Upper lobe of right lung (tissue), 1 donor: ENCODE data around the gene SLC34A1. TPM values are rescaled to one million over a fixed set of nuclear protein-coding genes. Genes with fewer than 3 reads are reported as not detected.

ENCODE experiments used
- ATAC-seq: fragments of 200-7000 bp; cut with Tn5 transposase; one replicate; pipeline ENCODE4 v1.9.1; 2020; ENCODE audit warnings: mild to moderate bottlenecking, moderate library complexity
- DNase-seq: peaks from one replicate; pipeline ENCODE4 v3.0.0-alpha.2; 2020
- H3K27ac ChIP-seq: fragments of 200-600 bp; one replicate; pipeline ENCODE4 v1.8.0; 2022
- H3K27me3 ChIP-seq: fragments of 200-600 bp; one replicate; pipeline ENCODE4 v1.8.0; 2022; ENCODE audit warnings: mild to moderate bottlenecking
- H3K36me3 ChIP-seq: fragments of 200-600 bp; one replicate; pipeline ENCODE4 v1.8.0; 2022
- H3K4me1 ChIP-seq: fragments of 200-600 bp; one replicate; pipeline ENCODE4 v1.8.0; 2022
- H3K4me3 ChIP-seq: fragments of 200-600 bp; one replicate; pipeline ENCODE4 v1.8.0; 2022; ENCODE audit warnings: mild to moderate bottlenecking
- H3K9me3 ChIP-seq: fragments of 200-600 bp; one replicate; pipeline ENCODE4 v1.8.0; 2022
- CTCF ChIP-seq: fragments of 200-600 bp; IDR thresholded peaks from one replicate; pipeline ENCODE4 v1.8.0; 2022; ENCODE audit warnings: antibody characterized with exemption
- intact Hi-C: fragments of 100-400 bp; cut with DNase I; formaldehyde crosslinking; loops from one replicate; pipeline ENCODE4 v1.11.0; 2022
- total RNA-seq: library from RNA; stranded (reverse); fragmentation: NEBNext Ultra II Directional; extraction: Animal tissue kit (Norgen Biotek cat#: 25700); gene quantifications from one replicate; pipeline ENCODE4 v1.2.1, GENCODE V29; 2021
- donor health status: DM: no; HTN: yes; CAD: no; lungs with severe emphysema.

Gene SLC34A1
- total RNA-seq, 1 donor from 2014 or later = not detected

GRCh38 chr5:177347699-177348098, 36.5 kb upstream of the SLC34A1 start:
- H3K36me3 ChIP-seq = peaks cover 43% of the 10 kb centered on the region
- TF ChIP-seq CTCF = no peak
- H3K27me3 ChIP-seq = no peaks in the 10 kb centered on the region
- DNase-seq (no peak), ATAC-seq (no peak)
- no peak overlapping the region for H3K27ac ChIP-seq
- H3K9me3 ChIP-seq = no peaks in the 10 kb centered on the region
- H3K4me3 ChIP-seq = no peak overlapping the region
- peaks cover 36% of the 10 kb centered on the region for H3K4me1 ChIP-seq
- intact Hi-C loops = no loop called here

GRCh38 chr5:177349362-177349647, 34.9 kb upstream of the SLC34A1 start:
- Histone ChIP-seq H3K36me3 (peaks cover 33% of the 10 kb centered on the region), H3K4me3 (no peak overlapping the region), H3K9me3 (no peaks in the 10 kb centered on the region), H3K27me3 (no peaks in the 10 kb centered on the region), H3K27ac (no peak overlapping the region), H3K4me1 (peaks cover 36% of the 10 kb centered on the region)
- no peak for TF ChIP-seq CTCF
- intact Hi-C loops = no loop called here
- ATAC-seq (no peak), DNase-seq (no peak)

GRCh38 chr5:177349762-177350161, 34.5 kb upstream of the SLC34A1 start:
- H3K27me3 ChIP-seq = no peaks in the 10 kb centered on the region
- H3K4me1 ChIP-seq = peaks cover 36% of the 10 kb centered on the region
- DNase-seq (no peak), ATAC-seq (no peak)
- intact Hi-C loops = no loop called here
- no peak overlapping the region for H3K27ac ChIP-seq
- no peak for TF ChIP-seq CTCF
- no peaks in the 10 kb centered on the region for H3K9me3 ChIP-seq
- peaks cover 33% of the 10 kb centered on the region for H3K36me3 ChIP-seq
- peak overlapping the region; percentile 98 for H3K4me3 ChIP-seq

GRCh38 chr5:177350776-177351391, 33.4 kb upstream of the SLC34A1 start:
- TF ChIP-seq CTCF = no peak
- ATAC-seq (no peak), DNase-seq (no peak)

GRCh38 chr5:177351392-177352329, 32.6 kb upstream of the SLC34A1 start, which contains the start of gene LMAN2:
LMAN2 (minus strand) TSS chr5:177351668; CDS start chr5:177351647, 21 bp downstream.
- no peak for TF ChIP-seq CTCF
- H3K4me1 ChIP-seq = peaks cover 36% of the 10 kb centered on the region
- peak; percentile 98 for ATAC-seq
- peak within 1 kb of the TSS; percentile 94 for H3K27ac ChIP-seq
- peak within 1 kb of the TSS; percentile 98 for H3K4me3 ChIP-seq
- H3K27me3 ChIP-seq = no peaks in the 10 kb centered on the region
- DNase-seq = peak; percentile 95
- H3K36me3 ChIP-seq = peaks cover 23% of the 10 kb centered on the region
- H3K9me3 ChIP-seq = no peaks in the 10 kb centered on the region
- intact Hi-C loops = no loop called here

More at GRCh38 chr5:177350776-177351391, 33.4 kb upstream of the SLC34A1 start:
- intact Hi-C loops = no loop called here
- no peaks in the 10 kb centered on the region for H3K9me3 ChIP-seq
- peaks cover 36% of the 10 kb centered on the region for H3K4me1 ChIP-seq
- H3K36me3 ChIP-seq = peaks cover 28% of the 10 kb centered on the region
- no peaks in the 10 kb centered on the region for H3K27me3 ChIP-seq
- H3K4me3 ChIP-seq = peak overlapping the region; percentile 98
- peak overlapping the region; percentile 94 for H3K27ac ChIP-seq
